GM13976 (cell line): Measurements from ENCODE around the gene PIK3C2G.

Experiments used
- DNase-seq: peaks from one replicate; pipeline ENCODE4 v3.0.0; 2012; ENCODE audit warnings: low spot score
- in situ Hi-C: fragments of 300-500 bp; cut with MboI; formaldehyde crosslinking; loops from one replicate; pipeline ENCODE4 v1.12.0; 2022; ENCODE audit warnings: low sequenced_read_pairs, mixed read lengths, inconsistent platforms; ENCODE audit not compliant: unreplicated experiment
- TF ChIP-seq, protein P1 (sequence below): IDR thresholded peaks from 2 replicates; pipeline ENCODE4 v1.5.1; 2012; ENCODE audit warnings: borderline replicate concordance, mild to moderate bottlenecking; ENCODE audit not compliant: insufficient read depth; ENCODE audit errors: extremely low read depth, missing control alignments, control extremely low read depth

PIK3C2G gene

GRCh38 chr12:18415227-18415626 lies 153.9 kb downstream of the PIK3C2G start:
- TF ChIP-seq, protein P1, sequence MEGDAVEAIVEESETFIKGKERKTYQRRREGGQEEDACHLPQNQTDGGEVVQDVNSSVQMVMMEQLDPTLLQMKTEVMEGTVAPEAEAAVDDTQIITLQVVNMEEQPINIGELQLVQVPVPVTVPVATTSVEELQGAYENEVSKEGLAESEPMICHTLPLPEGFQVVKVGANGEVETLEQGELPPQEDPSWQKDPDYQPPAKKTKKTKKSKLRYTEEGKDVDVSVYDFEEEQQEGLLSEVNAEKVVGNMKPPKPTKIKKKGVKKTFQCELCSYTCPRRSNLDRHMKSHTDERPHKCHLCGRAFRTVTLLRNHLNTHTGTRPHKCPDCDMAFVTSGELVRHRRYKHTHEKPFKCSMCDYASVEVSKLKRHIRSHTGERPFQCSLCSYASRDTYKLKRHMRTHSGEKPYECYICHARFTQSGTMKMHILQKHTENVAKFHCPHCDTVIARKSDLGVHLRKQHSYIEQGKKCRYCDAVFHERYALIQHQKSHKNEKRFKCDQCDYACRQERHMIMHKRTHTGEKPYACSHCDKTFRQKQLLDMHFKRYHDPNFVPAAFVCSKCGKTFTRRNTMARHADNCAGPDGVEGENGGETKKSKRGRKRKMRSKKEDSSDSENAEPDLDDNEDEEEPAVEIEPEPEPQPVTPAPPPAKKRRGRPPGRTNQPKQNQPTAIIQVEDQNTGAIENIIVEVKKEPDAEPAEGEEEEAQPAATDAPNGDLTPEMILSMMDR, result no peak
- DNase-seq, result no peak
- in situ Hi-C loops, result no loop called here

DNA sequence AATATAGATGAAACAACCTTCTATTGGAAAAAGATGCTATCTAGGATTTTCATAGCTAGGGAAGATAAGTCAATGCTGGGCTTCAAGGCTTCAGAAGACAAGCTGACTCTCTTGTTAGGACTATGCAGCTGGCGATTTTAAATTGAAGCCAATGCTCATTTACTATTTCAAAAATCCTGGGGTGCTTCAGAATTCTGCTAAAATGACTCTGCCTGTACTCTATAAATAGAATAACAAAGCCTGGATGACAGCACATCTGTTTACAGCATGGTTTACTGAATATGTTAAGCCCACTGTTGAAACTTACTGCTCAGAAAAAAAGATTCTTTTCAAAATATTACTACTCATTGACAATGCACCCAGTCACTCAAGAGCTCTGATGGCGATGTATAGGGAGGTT lies 155.1 kb downstream of the PIK3C2G start:
- TF ChIP-seq, protein P1, result no peak
- no peak for DNase-seq
- in situ Hi-C loops, result no loop called here

DNA sequence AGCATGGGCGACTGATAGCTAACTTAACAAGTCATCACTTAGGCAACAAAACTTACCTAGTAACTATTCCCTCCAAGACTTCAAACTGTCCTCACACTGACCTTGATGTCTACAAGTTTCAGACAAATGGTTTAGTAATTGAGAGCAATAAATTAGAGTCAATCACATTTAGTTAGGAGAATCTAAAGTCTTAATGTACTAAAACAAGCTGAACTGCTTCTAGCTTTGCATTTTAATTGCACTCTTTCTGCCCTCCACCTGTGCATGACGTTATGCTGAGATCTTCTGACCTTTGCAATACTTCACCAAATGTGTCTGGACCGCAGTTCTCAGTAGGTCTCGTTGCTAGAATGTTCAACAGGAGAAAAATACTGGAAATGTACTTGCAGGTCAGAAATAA lies 158.0 kb downstream of the PIK3C2G start:
- no peak for DNase-seq
- in situ Hi-C loops, result no loop called here

DNA sequence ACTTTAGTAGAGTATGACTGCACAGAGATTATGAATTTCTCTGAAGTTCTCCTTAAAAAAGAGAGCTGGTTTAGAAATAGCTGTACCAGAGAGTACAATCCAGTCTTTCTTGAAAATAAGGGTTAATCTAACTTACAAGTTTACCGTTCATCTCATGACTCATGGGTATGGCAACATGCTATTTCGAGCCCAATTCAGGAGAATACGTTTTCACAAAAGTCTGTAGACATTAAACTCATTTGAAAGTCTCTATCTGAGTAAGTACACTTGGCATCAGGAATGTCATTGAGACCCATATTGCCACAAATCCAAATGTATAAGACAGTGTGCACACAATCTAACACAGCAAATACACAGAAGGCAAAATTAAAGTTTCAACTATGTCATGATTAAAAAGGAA lies 160.5 kb downstream of the PIK3C2G start:
- no peak for DNase-seq
- TF ChIP-seq, protein P1, result no peak
- in situ Hi-C loops, result no loop called here

More for the DNA sequence above, 158.0 kb downstream of the PIK3C2G start:
- TF ChIP-seq, protein P1, result no peak

- no peak for DNase-seq
- TF ChIP-seq, protein P1, result no peak
- in situ Hi-C loops, result no loop called here
Measured at GRCh38 chr12:18422871-18423270, 161.6 kb downstream of the PIK3C2G start.

- TF ChIP-seq, protein P1, result no peak
- no peak for DNase-seq
- in situ Hi-C loops, result no loop called here
Measured at GRCh38 chr12:18424857-18425256, 163.5 kb downstream of the PIK3C2G start.

DNA sequence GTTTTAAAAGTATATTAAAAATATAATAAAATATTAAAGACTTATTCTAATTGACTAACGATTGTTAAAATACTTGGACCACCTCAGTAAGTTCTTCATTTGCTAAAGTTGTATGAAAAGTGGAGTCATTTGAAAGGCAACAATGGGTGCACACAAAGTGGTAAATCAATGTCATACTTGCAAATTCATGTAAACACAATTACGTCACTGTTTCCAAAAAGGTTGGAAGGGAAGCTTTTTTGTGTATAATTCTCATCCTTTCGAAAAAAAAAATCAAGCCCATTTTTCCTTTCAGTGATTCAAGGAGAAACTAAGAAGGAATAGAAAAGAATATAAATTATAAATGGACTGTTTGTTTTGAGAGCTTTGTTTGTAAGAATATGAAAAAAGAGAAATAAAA lies 166.2 kb downstream of the PIK3C2G start:
- TF ChIP-seq, protein P1, result no peak
- DNase-seq, result no peak
- in situ Hi-C loops, result no loop called here
